Measurements from ENCODE around the gene ZCCHC10.

DNA sequence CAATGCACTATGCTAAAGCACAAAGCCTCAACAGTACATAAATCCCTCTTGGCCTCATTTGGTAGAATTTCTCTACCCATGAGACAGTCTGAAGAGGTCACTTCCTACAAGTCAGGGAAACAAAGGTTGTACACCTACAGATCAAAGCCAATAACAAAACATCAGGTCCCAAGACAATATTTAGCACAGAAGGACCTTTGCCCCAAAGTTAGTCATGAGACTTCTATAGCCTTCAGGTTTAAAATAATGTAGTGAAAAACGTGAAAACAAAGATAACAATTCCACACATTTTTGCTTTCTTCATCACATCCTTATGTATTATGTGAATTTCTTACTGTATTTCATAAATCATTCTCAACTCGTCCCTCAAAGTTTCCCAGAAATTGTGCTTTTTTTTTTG is 78.7 kb downstream of the ZCCHC10 start:
- TF ChIP-seq POLR2A (IDR thresholded peaks at IDR 0.05; ENCODE audit: low read depth, low read length) = no peak
- TF ChIP-seq, protein P1, sequence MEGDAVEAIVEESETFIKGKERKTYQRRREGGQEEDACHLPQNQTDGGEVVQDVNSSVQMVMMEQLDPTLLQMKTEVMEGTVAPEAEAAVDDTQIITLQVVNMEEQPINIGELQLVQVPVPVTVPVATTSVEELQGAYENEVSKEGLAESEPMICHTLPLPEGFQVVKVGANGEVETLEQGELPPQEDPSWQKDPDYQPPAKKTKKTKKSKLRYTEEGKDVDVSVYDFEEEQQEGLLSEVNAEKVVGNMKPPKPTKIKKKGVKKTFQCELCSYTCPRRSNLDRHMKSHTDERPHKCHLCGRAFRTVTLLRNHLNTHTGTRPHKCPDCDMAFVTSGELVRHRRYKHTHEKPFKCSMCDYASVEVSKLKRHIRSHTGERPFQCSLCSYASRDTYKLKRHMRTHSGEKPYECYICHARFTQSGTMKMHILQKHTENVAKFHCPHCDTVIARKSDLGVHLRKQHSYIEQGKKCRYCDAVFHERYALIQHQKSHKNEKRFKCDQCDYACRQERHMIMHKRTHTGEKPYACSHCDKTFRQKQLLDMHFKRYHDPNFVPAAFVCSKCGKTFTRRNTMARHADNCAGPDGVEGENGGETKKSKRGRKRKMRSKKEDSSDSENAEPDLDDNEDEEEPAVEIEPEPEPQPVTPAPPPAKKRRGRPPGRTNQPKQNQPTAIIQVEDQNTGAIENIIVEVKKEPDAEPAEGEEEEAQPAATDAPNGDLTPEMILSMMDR (IDR thresholded peaks at IDR 0.05; ENCODE audit: extremely low read depth in 1 of 2, insufficient read depth in 1 of 2, low read depth in 1 of 2, low read length in 2 of 2) = no peak
- no peak for TF ChIP-seq EZH2 (IDR thresholded peaks at IDR 0.05; ENCODE audit: borderline replicate concordance, low read depth, low read length, severe bottlenecking)
- TF ChIP-seq, protein P2, sequence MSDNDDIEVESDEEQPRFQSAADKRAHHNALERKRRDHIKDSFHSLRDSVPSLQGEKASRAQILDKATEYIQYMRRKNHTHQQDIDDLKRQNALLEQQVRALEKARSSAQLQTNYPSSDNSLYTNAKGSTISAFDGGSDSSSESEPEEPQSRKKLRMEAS (IDR thresholded peaks at IDR 0.05; ENCODE audit: insufficient read depth, insufficient read length) = no peak
- TF ChIP-seq FOS (IDR thresholded peaks at IDR 0.05; ENCODE audit: borderline replicate concordance, insufficient read depth, low read length) = peak; percentile 10

Data from endothelial cell of umbilical vein (primary cell).